ENCODE measurements around the gene SLC27A1.

DNA sequence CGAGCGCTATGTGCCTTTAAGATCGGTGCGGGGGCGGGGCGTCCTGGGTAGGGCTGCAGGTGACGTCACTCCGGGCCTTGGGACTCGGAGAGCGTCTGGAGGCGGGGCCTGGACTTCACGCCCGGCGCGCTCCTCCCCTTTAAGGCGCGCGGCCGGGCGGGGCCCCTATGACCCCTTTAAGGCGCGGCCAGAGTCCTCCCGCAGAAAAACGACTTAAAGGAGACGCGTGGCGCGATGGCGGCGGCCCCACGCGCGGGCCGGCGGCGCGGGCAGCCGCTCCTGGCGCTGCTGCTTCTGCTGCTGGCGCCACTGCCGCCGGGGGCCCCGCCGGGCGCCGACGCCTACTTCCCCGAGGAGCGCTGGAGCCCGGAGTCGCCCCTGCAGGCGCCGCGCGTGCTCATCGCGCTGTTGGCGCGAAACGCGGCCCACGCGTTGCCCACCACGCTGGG, 85.2 kb downstream of the SLC27A1 start, which contains the start of gene COLGALT1:
- TF ChIP-seq, protein P1, sequence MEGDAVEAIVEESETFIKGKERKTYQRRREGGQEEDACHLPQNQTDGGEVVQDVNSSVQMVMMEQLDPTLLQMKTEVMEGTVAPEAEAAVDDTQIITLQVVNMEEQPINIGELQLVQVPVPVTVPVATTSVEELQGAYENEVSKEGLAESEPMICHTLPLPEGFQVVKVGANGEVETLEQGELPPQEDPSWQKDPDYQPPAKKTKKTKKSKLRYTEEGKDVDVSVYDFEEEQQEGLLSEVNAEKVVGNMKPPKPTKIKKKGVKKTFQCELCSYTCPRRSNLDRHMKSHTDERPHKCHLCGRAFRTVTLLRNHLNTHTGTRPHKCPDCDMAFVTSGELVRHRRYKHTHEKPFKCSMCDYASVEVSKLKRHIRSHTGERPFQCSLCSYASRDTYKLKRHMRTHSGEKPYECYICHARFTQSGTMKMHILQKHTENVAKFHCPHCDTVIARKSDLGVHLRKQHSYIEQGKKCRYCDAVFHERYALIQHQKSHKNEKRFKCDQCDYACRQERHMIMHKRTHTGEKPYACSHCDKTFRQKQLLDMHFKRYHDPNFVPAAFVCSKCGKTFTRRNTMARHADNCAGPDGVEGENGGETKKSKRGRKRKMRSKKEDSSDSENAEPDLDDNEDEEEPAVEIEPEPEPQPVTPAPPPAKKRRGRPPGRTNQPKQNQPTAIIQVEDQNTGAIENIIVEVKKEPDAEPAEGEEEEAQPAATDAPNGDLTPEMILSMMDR (IDR thresholded peaks at IDR 0.05), result peak in 2 of 3 experiments; percentile 5 to 53
- no peak for TF ChIP-seq POLR2A (IDR thresholded peaks at IDR 0.05)
